KMS-11 (cell line): ENCODE data around the gene PCDH19.

Experiments
- H2AFZ ChIP-seq: fragments of 200-600 bp; sonication (generic); 2 replicates; pipeline ENCODE4 v1.6.1; 2016; ENCODE audit warnings: antibody characterized with exemption, mixed run types, low read depth
- H3K27ac ChIP-seq: fragments of 200-600 bp; sonication (generic); 2 replicates; pipeline ENCODE4 v1.6.1; 2016; ENCODE audit warnings: mild to moderate bottlenecking, mixed run types
- H3K27me3 ChIP-seq: fragments of 200-600 bp; sonication (generic); 2 replicates; pipeline ENCODE4 v1.6.1; 2017; ENCODE audit warnings: mild to moderate bottlenecking, low read depth, mixed run types, moderate library complexity; ENCODE audit not compliant: insufficient read depth
- H3K36me3 ChIP-seq: fragments of 200-600 bp; sonication (generic); 2 replicates; pipeline ENCODE4 v1.6.1; 2017; ENCODE audit warnings: mild to moderate bottlenecking, mixed run types; ENCODE audit not compliant: insufficient read depth
- H3K4me1 ChIP-seq: fragments of 200-600 bp; sonication (generic); 2 replicates; pipeline ENCODE4 v1.6.1; 2016; ENCODE audit warnings: mild to moderate bottlenecking, low read depth, mixed run types; ENCODE audit not compliant: poor library complexity, severe bottlenecking
- H3K4me2 ChIP-seq: fragments of 200-600 bp; sonication (generic); 2 replicates; pipeline ENCODE4 v1.7.0; 2016; ENCODE audit warnings: mild to moderate bottlenecking, mixed run types
- H3K4me3 ChIP-seq: fragments of 200-600 bp; sonication (generic); IDR thresholded peaks from 2 replicates; pipeline ENCODE4 v1.6.1; 2017; ENCODE audit warnings: low read depth, low read length, mixed read lengths; ENCODE audit not compliant: insufficient read depth
- H3K79me2 ChIP-seq: fragments of 200-600 bp; sonication (generic); 2 replicates; pipeline ENCODE4 v1.6.1; 2016; ENCODE audit warnings: low read depth, mixed run types; ENCODE audit not compliant: insufficient read depth
- H3K9ac ChIP-seq: fragments of 200-600 bp; sonication (generic); 2 replicates; pipeline ENCODE4 v1.6.1; 2016; ENCODE audit warnings: mild to moderate bottlenecking, mixed run types
- H4K20me1 ChIP-seq: fragments of 200-600 bp; sonication (generic); 2 replicates; pipeline ENCODE4 v1.6.1; 2016; ENCODE audit warnings: mild to moderate bottlenecking, mixed run types; ENCODE audit not compliant: insufficient read depth
- TF ChIP-seq, protein P1 (sequence below): fragments of 200-600 bp; sonication (generic); conservative IDR thresholded peaks from 2 replicates; pipeline ENCODE4 v1.6.1; 2017; ENCODE audit warnings: low read depth, mild to moderate bottlenecking, antibody characterized with exemption, low read length, moderate library complexity, mixed read lengths

Gene PCDH19, protein sequence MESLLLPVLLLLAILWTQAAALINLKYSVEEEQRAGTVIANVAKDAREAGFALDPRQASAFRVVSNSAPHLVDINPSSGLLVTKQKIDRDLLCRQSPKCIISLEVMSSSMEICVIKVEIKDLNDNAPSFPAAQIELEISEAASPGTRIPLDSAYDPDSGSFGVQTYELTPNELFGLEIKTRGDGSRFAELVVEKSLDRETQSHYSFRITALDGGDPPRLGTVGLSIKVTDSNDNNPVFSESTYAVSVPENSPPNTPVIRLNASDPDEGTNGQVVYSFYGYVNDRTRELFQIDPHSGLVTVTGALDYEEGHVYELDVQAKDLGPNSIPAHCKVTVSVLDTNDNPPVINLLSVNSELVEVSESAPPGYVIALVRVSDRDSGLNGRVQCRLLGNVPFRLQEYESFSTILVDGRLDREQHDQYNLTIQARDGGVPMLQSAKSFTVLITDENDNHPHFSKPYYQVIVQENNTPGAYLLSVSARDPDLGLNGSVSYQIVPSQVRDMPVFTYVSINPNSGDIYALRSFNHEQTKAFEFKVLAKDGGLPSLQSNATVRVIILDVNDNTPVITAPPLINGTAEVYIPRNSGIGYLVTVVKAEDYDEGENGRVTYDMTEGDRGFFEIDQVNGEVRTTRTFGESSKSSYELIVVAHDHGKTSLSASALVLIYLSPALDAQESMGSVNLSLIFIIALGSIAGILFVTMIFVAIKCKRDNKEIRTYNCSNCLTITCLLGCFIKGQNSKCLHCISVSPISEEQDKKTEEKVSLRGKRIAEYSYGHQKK (N-terminal part only)

DNA sequence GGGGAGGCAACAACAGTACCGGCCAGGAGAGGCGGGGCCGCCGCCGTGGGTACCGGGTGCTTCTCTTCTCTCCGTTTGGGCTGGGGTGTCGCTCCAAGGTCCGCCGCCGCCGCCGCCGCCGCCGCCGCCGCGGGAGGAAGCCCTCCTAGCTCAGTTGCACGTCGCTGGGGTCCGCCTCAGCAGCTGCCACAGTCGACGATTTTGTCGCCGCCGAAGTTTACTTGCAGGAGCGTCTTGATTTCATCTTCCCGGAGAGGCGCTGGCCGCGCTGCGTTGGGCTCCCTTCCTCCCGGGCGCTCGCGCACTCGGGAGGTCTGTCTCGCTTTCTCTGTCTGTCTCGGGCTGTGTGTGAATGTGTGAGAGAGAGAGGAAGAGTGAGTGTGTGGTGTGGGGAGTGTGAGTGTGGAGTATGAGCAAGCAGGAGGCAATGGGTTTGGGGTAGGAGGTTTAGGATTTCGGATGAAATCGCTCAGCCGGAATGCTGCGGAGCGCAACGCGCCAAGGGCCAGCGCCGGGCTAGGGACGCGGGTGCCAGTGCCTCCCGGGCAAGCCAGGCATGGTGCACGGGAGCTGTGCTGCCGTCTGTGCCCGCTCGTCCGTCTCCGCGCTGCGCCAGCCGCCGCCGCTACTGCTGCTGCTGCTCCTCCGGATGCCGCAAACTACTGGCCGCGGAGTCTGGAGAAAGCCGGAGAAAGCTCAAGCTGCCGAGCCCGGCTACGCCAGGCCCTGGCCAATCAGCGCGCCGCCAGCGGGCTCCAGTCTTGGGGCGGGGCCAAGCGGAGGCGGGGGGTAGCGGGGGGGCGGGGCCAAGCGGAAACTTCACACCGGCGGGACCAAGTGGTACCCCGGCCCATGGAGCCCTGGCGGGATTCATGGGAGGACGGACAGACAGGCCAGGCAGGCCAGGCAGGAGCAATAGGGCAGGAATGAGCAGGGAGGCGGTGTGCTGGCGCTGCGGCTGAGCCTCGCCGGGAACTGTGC is at the start of gene PCDH19:
PCDH19 (minus strand) TSS at position 664 of the 981 bp plus-strand sequence. CDS start 1,676 bp downstream, outside the sequence.
- Histone ChIP-seq H3K4me2 (no peak within 1 kb of the TSS), H3K27me3 (no peaks in the 10 kb centered on the region)

DNA sequence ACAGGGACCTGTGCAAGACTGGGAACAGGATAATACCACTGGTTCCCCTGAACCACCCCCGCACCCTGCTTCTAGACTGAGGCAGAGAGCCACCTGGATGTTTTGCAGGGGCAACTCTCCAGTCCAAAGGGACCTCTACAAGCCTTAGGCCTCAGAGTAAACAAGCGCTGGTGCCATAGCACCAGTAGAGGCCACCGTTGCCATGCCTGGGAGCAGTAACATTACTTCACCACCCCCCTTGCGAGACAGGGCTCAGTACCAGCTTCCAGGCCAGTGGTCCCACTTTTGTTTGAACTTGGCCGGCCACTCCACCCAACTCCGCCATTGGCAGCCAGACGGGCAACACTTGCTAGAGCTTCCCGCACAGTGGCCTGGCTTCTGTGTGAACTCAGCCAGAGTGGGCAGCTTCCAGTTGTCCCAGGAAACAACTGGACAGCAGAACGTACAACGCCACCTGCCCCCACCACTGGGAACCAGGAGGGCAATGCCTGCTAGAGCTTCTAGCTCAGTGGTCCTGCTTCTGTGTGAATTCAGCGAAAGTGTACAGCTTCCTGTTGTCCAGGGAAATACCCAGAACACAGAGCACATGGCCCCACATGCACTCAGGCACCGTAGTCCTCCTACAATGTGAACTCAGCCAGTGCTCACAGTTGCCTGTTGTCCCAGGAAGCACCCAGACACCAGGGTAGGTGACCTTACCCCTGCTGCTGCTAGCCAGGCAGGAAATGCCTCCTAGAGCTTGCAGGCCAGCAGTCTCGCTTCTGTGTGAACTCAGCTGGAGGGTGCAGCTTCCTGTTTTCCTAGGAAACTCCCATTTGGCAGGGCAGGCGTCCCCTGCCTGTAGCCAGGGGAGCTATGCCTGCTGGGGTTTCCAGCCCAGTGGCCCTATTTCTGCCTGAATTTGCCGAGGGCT is 39.9 kb upstream of the PCDH19 start:
- Histone ChIP-seq H2AFZ (no peak overlapping the region), H3K9ac (no peak overlapping the region), H3K4me1 (no peaks in the 10 kb centered on the region), H3K79me2 (no peaks in the 10 kb centered on the region), H3K4me3 (no peak overlapping the region), H3K4me2 (no peak overlapping the region), H3K27ac (no peak overlapping the region), H3K27me3 (no peaks in the 10 kb centered on the region), H3K36me3 (no peaks in the 10 kb centered on the region), H4K20me1 (no peaks in the 10 kb centered on the region)
- TF ChIP-seq, protein P1, sequence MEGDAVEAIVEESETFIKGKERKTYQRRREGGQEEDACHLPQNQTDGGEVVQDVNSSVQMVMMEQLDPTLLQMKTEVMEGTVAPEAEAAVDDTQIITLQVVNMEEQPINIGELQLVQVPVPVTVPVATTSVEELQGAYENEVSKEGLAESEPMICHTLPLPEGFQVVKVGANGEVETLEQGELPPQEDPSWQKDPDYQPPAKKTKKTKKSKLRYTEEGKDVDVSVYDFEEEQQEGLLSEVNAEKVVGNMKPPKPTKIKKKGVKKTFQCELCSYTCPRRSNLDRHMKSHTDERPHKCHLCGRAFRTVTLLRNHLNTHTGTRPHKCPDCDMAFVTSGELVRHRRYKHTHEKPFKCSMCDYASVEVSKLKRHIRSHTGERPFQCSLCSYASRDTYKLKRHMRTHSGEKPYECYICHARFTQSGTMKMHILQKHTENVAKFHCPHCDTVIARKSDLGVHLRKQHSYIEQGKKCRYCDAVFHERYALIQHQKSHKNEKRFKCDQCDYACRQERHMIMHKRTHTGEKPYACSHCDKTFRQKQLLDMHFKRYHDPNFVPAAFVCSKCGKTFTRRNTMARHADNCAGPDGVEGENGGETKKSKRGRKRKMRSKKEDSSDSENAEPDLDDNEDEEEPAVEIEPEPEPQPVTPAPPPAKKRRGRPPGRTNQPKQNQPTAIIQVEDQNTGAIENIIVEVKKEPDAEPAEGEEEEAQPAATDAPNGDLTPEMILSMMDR: no peak

More for the DNA sequence above, at the start of gene PCDH19:
- H3K4me1 ChIP-seq: no peaks in the 10 kb centered on the region
- H3K4me3 ChIP-seq: no peak within 1 kb of the TSS
- H3K36me3 ChIP-seq: no peaks in the 10 kb centered on the region
- no peak within 1 kb of the TSS for H3K9ac ChIP-seq
- TF ChIP-seq, protein P1: no peak
- no peak within 1 kb of the TSS for H2AFZ ChIP-seq
- H3K27ac ChIP-seq: no peak within 1 kb of the TSS
- no peaks in the 10 kb centered on the region for H3K79me2 ChIP-seq
- no peaks in the 10 kb centered on the region for H4K20me1 ChIP-seq

DNA sequence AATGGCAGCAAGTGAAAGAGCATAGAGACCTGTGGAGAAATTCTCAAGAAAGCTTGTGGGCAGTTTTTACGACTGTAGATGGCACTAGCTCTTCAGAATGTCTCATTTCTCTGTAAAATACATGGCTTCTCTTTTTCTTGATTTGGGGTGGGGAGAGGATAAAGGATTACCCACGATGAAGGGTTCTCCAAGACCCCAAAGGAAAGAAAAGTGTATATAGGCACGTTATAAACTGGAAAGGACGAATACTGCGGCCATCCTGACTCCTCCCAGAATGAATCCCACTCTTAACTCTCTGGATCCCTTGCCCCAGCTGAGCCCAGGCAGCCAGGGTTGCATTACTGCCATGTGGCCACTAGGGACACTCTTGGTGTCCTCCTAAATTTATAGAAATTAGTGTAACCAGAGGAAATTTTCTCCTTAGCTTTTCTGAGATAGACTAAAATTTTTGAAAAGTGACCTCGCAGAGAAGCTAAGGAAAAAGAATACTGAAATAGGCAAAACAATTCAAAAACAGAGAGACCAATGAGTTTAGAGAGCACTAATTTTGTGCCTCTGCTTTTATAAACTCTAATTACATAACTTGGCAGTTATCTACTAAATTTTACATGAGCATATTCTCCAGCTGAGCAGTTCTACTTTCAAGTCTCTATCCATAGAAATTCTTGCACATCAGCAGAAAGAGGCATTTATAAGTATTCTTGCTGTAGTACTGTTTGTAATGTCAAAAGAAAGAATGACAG is 37.8 kb upstream of the PCDH19 start:
- Histone ChIP-seq H3K9ac (no peak overlapping the region), H3K4me3 (no peak overlapping the region), H2AFZ (peak overlapping the region; percentile 26; the same call in 1 of the 2 replicates)

More for the DNA sequence above, 37.8 kb upstream of the PCDH19 start:
- TF ChIP-seq, protein P1: peak; percentile 86
- Histone ChIP-seq H3K27ac (no peak overlapping the region), H4K20me1 (no peaks in the 10 kb centered on the region), H3K36me3 (no peaks in the 10 kb centered on the region), H3K4me1 (no peaks in the 10 kb centered on the region), H3K4me2 (no peak overlapping the region; the same call in 1 of the 2 replicates), H3K79me2 (no peaks in the 10 kb centered on the region), H3K27me3 (no peaks in the 10 kb centered on the region)
